ENCODE results near the gene ATXN3. TPM values are rescaled to one million over a fixed set of nuclear protein-coding genes. Genes with fewer than 3 reads are reported as not detected.

The ATXN3 gene
- polyA plus RNA-seq, 2 of the 4 experiments (the other 2 are of a cell fraction) = 23.8 to 41.8 TPM

GRCh38 chr14:92041203-92041602, 65.2 kb downstream of the ATXN3 start:
- CTCF ChIA-PET = interaction anchor here (1.1 to 1.8 kb wide), 2 partner anchors 66 to 392 kb away, joined by 3 to 8 read pairs; partner anchors contain the start of gene ATXN3
- H3K4me3 ChIP-seq = peak overlapping the region; percentile 71

GRCh38 chr14:92040431-92041051, 65.8 kb downstream of the ATXN3 start:
- peaks cover 20% of the 10 kb centered on the region for H3K4me1 ChIP-seq
- peak overlapping the region; percentile 71 for H3K4me3 ChIP-seq
- H3K4me2 ChIP-seq = peak overlapping the region; percentile 73
- TF ChIP-seq GATA3 (IDR thresholded peaks at IDR 0.05; ENCODE audit: borderline replicate concordance) (no peak), RNF2 (IDR thresholded peaks at IDR 0.05; ENCODE audit: borderline replicate concordance, low read depth) (no peak), PBX3 (IDR thresholded peaks at IDR 0.05) (no peak), RARB (CRISPR knock-in tag; IDR thresholded peaks at IDR 0.05) (no peak), MAX (IDR thresholded peaks at IDR 0.05) (no peak), ESRRA (IDR thresholded peaks at IDR 0.05; ENCODE audit: borderline replicate concordance, low read length) (no peak), JUN (IDR thresholded peaks at IDR 0.05) (no peak)
- DNase-seq (ENCODE audit: low read depth in 1 of 2, low spot score in 1 of 2) (peak; percentile 44 to 55), ATAC-seq (peak; percentile 54 to 59), FAIRE-seq (no peak)
- WGBS (ENCODE audit: missing lambda C conversion rate) = 0% methylated on average over 12 of the region's 13 CpGs
- ChIA-PET CTCF (interaction anchor here (0.6 to 1.8 kb wide), 6 partner anchors 25 to 441 kb away, joined by 3 to 8 read pairs (median 4); partner anchors contain the start of gene ATXN3), POLR2A (interaction anchor here (0.6 to 2.1 kb wide), 10 partner anchors 9 to 1871 kb away, joined by 3 to 12 read pairs (median 4); partner anchors contain the start of genes ATXN3, CPSF2, LGMN and NDUFB1)
- H3K27ac ChIP-seq = peak overlapping the region; percentile 90 to 97
- H3K9me3 ChIP-seq = no peaks in the 10 kb centered on the region

More at GRCh38 chr14:92041203-92041602, 65.2 kb downstream of the ATXN3 start:
- peaks cover 20% of the 10 kb centered on the region for H3K4me1 ChIP-seq
- peak overlapping the region; percentile 73 for H3K4me2 ChIP-seq
- DNase-seq (ENCODE audit: low read depth in 1 of 2, low spot score in 1 of 2) (no peak), FAIRE-seq (no peak), ATAC-seq (no peak)
- WGBS (ENCODE audit: missing lambda C conversion rate) = 91% methylated on average over 10 of the region's 10 CpGs
- H3K27ac ChIP-seq = peak overlapping the region; percentile 90 to 97
- POLR2A ChIA-PET = no interaction called here
- TF ChIP-seq PHF8 (IDR thresholded peaks at IDR 0.05; ENCODE audit: borderline replicate concordance, low read depth) (no peak), E2F6 (IDR thresholded peaks at IDR 0.05; ENCODE audit: borderline replicate concordance, low read depth) (no peak), FOSL2 (IDR thresholded peaks at IDR 0.05) (no peak), FOSL2 (CRISPR knock-in tag; IDR thresholded peaks at IDR 0.05) (no peak)
- H3K9me3 ChIP-seq = no peaks in the 10 kb centered on the region

GRCh38 chr14:92039719-92040430, 66.5 kb downstream of the ATXN3 start, which contains the start of gene TRIP11:
TRIP11 (minus strand) TSS chr14:92040059; CDS start chr14:92039685, 374 bp downstream.
- CTCF ChIA-PET = interaction anchor here (0.7 to 1.8 kb wide), 3 partner anchors 65 to 278 kb away, joined by 3 to 8 read pairs (median 4); partner anchors contain the start of gene ATXN3
- peak; percentile 98 to 99 for ATAC-seq
- no peak for TF ChIP-seq SREBF2 (IDR thresholded peaks at IDR 0.05)
- TF ChIP-seq CBX8 (IDR thresholded peaks at IDR 0.05) = no peak
- TF ChIP-seq EHMT2 (IDR thresholded peaks at IDR 0.05; ENCODE audit: low read depth) = no peak
- TF ChIP-seq JUN (IDR thresholded peaks at IDR 0.05) = peak; percentile 71 to 96; a peak in 4 of 5 replicates
- TF ChIP-seq RARB (CRISPR knock-in tag; IDR thresholded peaks at IDR 0.05) = no peak
- peak; percentile 89 for TF ChIP-seq MAX (IDR thresholded peaks at IDR 0.05)
- no peak for TF ChIP-seq EP300 (IDR thresholded peaks at IDR 0.05)
- peak; percentile 51; the same call in 1 of the 2 replicates for TF ChIP-seq MYC (IDR thresholded peaks at IDR 0.05; ENCODE audit: borderline replicate concordance, low read length)
- no peak for TF ChIP-seq TFCP2L1 (CRISPR knock-in tag; IDR thresholded peaks at IDR 0.05)
- peak; percentile 17; the same call in 1 of the 2 replicates for TF ChIP-seq RFX5 (IDR thresholded peaks at IDR 0.05)
- no peak for TF ChIP-seq HOXB5 (CRISPR knock-in tag; IDR thresholded peaks at IDR 0.05)
- TF ChIP-seq MAZ (IDR thresholded peaks at IDR 0.05; ENCODE audit: borderline replicate concordance, low read depth, low read length) = no peak
- TF ChIP-seq GATA3 (IDR thresholded peaks at IDR 0.05; ENCODE audit: borderline replicate concordance) = peak; percentile 9; the same call in 1 of the 2 replicates
- TF ChIP-seq CEBPB (IDR thresholded peaks at IDR 0.05) = no peak
- no peak for TF ChIP-seq ATOH8 (CRISPR knock-in tag; IDR thresholded peaks at IDR 0.05; ENCODE audit: low read depth)
- TF ChIP-seq ZC3H11A (IDR thresholded peaks at IDR 0.05) = no peak
- TF ChIP-seq ELK1 (IDR thresholded peaks at IDR 0.05; ENCODE audit: low read depth, low read length) = no peak
- no peak for TF ChIP-seq POLR2AphosphoS2 (conservative IDR thresholded peaks at IDR 0.05; ENCODE audit: low read length)

More at GRCh38 chr14:92039719-92040430, 66.5 kb downstream of the ATXN3 start, which contains the start of gene TRIP11:
- Histone ChIP-seq H3K4me1 (peaks cover 20% of the 10 kb centered on the region), H3K4me3 (peak within 1 kb of the TSS; percentile 71), H3K27ac (peak within 1 kb of the TSS; percentile 90 to 97), H3K9me3 (no peaks in the 10 kb centered on the region), H3K4me2 (peak within 1 kb of the TSS; percentile 83)
- FAIRE-seq = no peak
- WGBS (ENCODE audit: missing lambda C conversion rate) = 1% methylated on average over 56 of the region's 57 CpGs
- DNase-seq (ENCODE audit: low read depth in 1 of 2, low spot score in 1 of 2) = peak; percentile 93 to 94
- POLR2A ChIA-PET = interaction anchor here (0.6 to 2.1 kb wide), 11 partner anchors 9 to 1871 kb away, joined by 3 to 12 read pairs (median 4); partner anchors contain the start of genes ATXN3, CPSF2, LGMN and NDUFB1

Data from A549 (cell line).